Activated T-helper 1 cell treated with Interleukin-2 at 50 U/mL for 16 hours (primary cell): ENCODE data around the gene LOXL4.
"Not testable (repeated sequence)": the region's sequence is repeated elsewhere in the genome, so short reads cannot be mapped to it uniquely, and the experiment has no call there.

Experiments
- DNase-seq: peaks from one replicate; pipeline ENCODE4 v3.0.0-alpha.2; 2020; ENCODE audit warnings: low read depth

LOXL4 gene

GRCh38 chr10:98244141-98244540 is 23.9 kb downstream of the LOXL4 start:
- no peak for DNase-seq

GRCh38 chr10:98242823-98243222 is 25.2 kb downstream of the LOXL4 start:
- DNase-seq: no peak

GRCh38 chr10:98240524-98240923 is 27.5 kb downstream of the LOXL4 start:
- DNase-seq: no peak

- no peak for DNase-seq
Observed at GRCh38 chr10:98238391-98238790, 29.6 kb downstream of the LOXL4 start.

- DNase-seq: no peak
Observed at GRCh38 chr10:98236862-98237261, 31.1 kb downstream of the LOXL4 start.

- DNase-seq: no peak
Observed at GRCh38 chr10:98235846-98236245, 32.1 kb downstream of the LOXL4 start.

- DNase-seq: no peak
Observed at GRCh38 chr10:98231417-98231816, 36.6 kb downstream of the LOXL4 start.

- DNase-seq: not testable (repeated sequence)
Observed at GRCh38 chr10:98228266-98228665, 39.7 kb downstream of the LOXL4 start.

GRCh38 chr10:98227713-98228112 is 40.3 kb downstream of the LOXL4 start:
- DNase-seq: not testable (repeated sequence)

GRCh38 chr10:98226508-98227144 is 41.4 kb downstream of the LOXL4 start:
- no peak for DNase-seq

- DNase-seq: no peak
Observed at GRCh38 chr10:98224996-98225395, 43.0 kb downstream of the LOXL4 start.

- DNase-seq: no peak
Observed at GRCh38 chr10:98224509-98224908, 43.5 kb downstream of the LOXL4 start.

- DNase-seq: no peak
Observed at GRCh38 chr10:98223874-98224273, 44.1 kb downstream of the LOXL4 start.

- DNase-seq: no peak
Observed at GRCh38 chr10:98217801-98218200, 50.2 kb downstream of the LOXL4 start.

- no peak for DNase-seq
Observed at GRCh38 chr10:98215373-98215772, 52.6 kb downstream of the LOXL4 start.

GRCh38 chr10:98213740-98214139 is 54.3 kb downstream of the LOXL4 start:
- DNase-seq: no peak

GRCh38 chr10:98212196-98212595 is 55.8 kb downstream of the LOXL4 start:
- no peak for DNase-seq

- DNase-seq: no peak
Observed at GRCh38 chr10:98209441-98209840, 58.6 kb downstream of the LOXL4 start.

GRCh38 chr10:98208925-98209324 is 59.1 kb downstream of the LOXL4 start:
- DNase-seq: no peak

- DNase-seq: no peak
Observed at GRCh38 chr10:98205351-98205750, 62.6 kb downstream of the LOXL4 start.

- no peak for DNase-seq
Observed at GRCh38 chr10:98202378-98202777, 65.6 kb downstream of the LOXL4 start.

GRCh38 chr10:98201760-98202159 is 66.2 kb downstream of the LOXL4 start:
- no peak for DNase-seq
